Thymus (tissue), 14 donors: ENCODE results near the gene LRP10. TPM values are rescaled to one million over a fixed set of nuclear protein-coding genes. Genes with fewer than 3 reads are reported as not detected.
"Not testable (repeated sequence)": the region's sequence is repeated elsewhere in the genome, so short reads cannot be mapped to it uniquely, and the experiment has no call there.

Source experiments
- DNase-seq, 9 donors: peaks; one replicate each; pipeline ENCODE4 v3.0.0-alpha.2; 2013; ENCODE audit warnings: low spot score in 9 of 9, low read depth in 6 of 9, missing footprints in 1 of 9
- H3K27ac ChIP-seq, 2 donors: one replicate each; pipeline ENCODE4 v1.5.1; 2013; ENCODE audit warnings: control low read depth in 1 of 2, low read depth in 1 of 2, low read length in 1 of 2, mild to moderate bottlenecking in 1 of 2, moderate library complexity in 1 of 2
- H3K27me3 ChIP-seq, 2 donors: one replicate each; pipeline ENCODE4 v1.5.1; 2013; ENCODE audit warnings: low read length in 1 of 2; ENCODE audit not compliant: control insufficient read depth in 2 of 2, insufficient read depth in 1 of 2
- H3K36me3 ChIP-seq, 2 donors: one replicate each; pipeline ENCODE4 v1.5.1; 2013; ENCODE audit warnings: low read length in 1 of 2, mild to moderate bottlenecking in 1 of 2, moderate library complexity in 1 of 2; ENCODE audit not compliant: control insufficient read depth in 2 of 2, insufficient read depth in 2 of 2
- H3K4me1 ChIP-seq, 2 donors: one replicate each; pipeline ENCODE4 v1.5.1; 2013; ENCODE audit warnings: low read length in 2 of 2; ENCODE audit not compliant: control insufficient read depth in 2 of 2, insufficient read depth in 2 of 2
- H3K4me3 ChIP-seq, 2 donors: one replicate each; pipeline ENCODE4 v1.5.1; 2013; ENCODE audit warnings: low read length in 2 of 2, control low read depth in 1 of 2, mild to moderate bottlenecking in 1 of 2
- H3K9me3 ChIP-seq, 2 donors: one replicate each; pipeline ENCODE4 v1.5.1; 2013; ENCODE audit warnings: low read length in 1 of 2, mild to moderate bottlenecking in 1 of 2; ENCODE audit not compliant: control insufficient read depth in 2 of 2, insufficient read depth in 1 of 2
- WGBS: extraction: QIAGEN DNeasy Blood & Tissue Kit; methylation state at CpG from one replicate; pipeline ENCODE4 v1.1.7; 2013; 5-methylcytosine and 5-hydroxymethylcytosine counted together
- long read RNA-seq, 10 donors: transcript quantifications; one replicate each; lab custom pipeline, GENCODE V29; 2026
- polyA plus RNA-seq: library from polyadenylated mRNA; stranded (reverse); fragments of 200-250 nt; gene quantifications from one replicate; pipeline ENCODE4 v1.2.3, GENCODE V29; 2013
- total RNA-seq: library from RNA; stranded (reverse); fragments of 120-200 nt; gene quantifications from one replicate; pipeline ENCODE4 v1.2.4, GENCODE V29; 2013
- donor health status: healthy.

LRP10 gene, protein sequence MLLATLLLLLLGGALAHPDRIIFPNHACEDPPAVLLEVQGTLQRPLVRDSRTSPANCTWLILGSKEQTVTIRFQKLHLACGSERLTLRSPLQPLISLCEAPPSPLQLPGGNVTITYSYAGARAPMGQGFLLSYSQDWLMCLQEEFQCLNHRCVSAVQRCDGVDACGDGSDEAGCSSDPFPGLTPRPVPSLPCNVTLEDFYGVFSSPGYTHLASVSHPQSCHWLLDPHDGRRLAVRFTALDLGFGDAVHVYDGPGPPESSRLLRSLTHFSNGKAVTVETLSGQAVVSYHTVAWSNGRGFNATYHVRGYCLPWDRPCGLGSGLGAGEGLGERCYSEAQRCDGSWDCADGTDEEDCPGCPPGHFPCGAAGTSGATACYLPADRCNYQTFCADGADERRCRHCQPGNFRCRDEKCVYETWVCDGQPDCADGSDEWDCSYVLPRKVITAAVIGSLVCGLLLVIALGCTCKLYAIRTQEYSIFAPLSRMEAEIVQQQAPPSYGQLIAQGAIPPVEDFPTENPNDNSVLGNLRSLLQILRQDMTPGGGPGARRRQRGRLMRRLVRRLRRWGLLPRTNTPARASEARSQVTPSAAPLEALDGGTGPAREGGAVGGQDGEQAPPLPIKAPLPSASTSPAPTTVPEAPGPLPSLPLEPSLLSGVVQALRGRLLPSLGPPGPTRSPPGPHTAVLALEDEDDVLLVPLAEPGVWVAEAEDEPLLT
- 11.4 TPM for total RNA-seq
- 18.6 TPM for polyA plus RNA-seq
- long read RNA-seq, donor 1, result 0 reads
- long read RNA-seq, donor 2, result 0 reads
- long read RNA-seq, donor 3, full-length matches to known transcripts, result 5 of 15 reads
- long read RNA-seq, donor 3, partial matches to known transcripts, result 10 of 15 reads
- long read RNA-seq, donor 3, other reads (novel, unspliced or antisense), result 0 of 15 reads
- long read RNA-seq, donor 4, full-length matches to known transcripts, result 5 of 21 reads
- long read RNA-seq, donor 4, partial matches to known transcripts, result 0 of 21 reads
- long read RNA-seq, donor 4, other reads (novel, unspliced or antisense), result 16 of 21 reads
- long read RNA-seq, donor 5, full-length matches to known transcripts, result 16 of 47 reads
- long read RNA-seq, donor 5, partial matches to known transcripts, result 31 of 47 reads
- long read RNA-seq, donor 5, other reads (novel, unspliced or antisense), result 0 of 47 reads
- long read RNA-seq, donor 6, full-length matches to known transcripts, result 10 of 10 reads
- long read RNA-seq, donor 6, partial matches to known transcripts, result 0 of 10 reads
- long read RNA-seq, donor 6, other reads (novel, unspliced or antisense), result 0 of 10 reads
- long read RNA-seq, donor 7, full-length matches to known transcripts, result 4 of 19 reads
- long read RNA-seq, donor 7, partial matches to known transcripts, result 15 of 19 reads
- long read RNA-seq, donor 7, other reads (novel, unspliced or antisense), result 0 of 19 reads
- long read RNA-seq, donor 8, full-length matches to known transcripts, result 6 of 11 reads
- long read RNA-seq, donor 8, partial matches to known transcripts, result 5 of 11 reads
- long read RNA-seq, donor 8, other reads (novel, unspliced or antisense), result 0 of 11 reads
- long read RNA-seq, donor 9, full-length matches to known transcripts, result 5 of 5 reads
- long read RNA-seq, donor 9, partial matches to known transcripts, result 0 of 5 reads
- long read RNA-seq, donor 9, other reads (novel, unspliced or antisense), result 0 of 5 reads
- long read RNA-seq, donor 10, full-length matches to known transcripts, result 3 of 8 reads
- long read RNA-seq, donor 10, partial matches to known transcripts, result 5 of 8 reads
- long read RNA-seq, donor 10, other reads (novel, unspliced or antisense), result 0 of 8 reads

DNA sequence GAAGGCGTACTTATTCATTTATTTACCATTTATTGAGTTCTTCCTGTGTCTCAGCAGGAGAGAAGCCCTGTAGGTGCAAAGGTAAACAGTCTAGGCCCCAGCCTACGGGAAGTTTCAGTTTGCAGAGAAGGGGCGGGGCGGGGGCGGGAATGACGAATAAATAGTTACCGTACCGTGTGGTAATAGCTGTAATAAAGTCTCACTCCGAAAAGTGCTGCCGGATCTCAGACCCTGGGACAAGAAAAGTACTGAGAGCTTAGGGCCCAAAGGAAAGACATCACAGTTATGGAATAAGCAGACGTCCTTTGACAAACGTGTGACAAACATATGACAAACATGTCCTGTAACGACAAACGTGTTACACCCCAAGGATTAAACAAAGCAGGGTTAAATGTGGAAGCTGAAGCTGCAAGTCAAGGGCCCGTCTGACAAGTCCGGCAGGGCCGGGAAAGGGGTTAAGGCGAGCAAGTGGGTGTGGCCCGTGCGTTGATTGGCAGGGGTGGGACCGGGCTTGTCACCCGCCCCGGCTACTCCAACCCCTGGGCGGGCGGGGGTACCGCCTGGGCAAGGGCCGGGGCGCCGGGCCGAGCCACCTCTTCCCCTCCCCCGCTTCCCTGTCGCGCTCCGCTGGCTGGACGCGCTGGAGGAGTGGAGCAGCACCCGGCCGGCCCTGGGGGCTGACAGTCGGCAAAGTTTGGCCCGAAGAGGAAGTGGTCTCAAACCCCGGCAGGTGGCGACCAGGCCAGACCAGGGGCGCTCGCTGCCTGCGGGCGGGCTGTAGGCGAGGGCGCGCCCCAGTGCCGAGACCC lies at the start of gene LRP10:
LRP10 (plus strand) TSS at position 517 of the 809 bp plus-strand sequence. CDS start 564 bp downstream, outside the sequence.
- 1% methylated on average over 50 of the region's 50 CpGs for WGBS
- no peaks in the 10 kb centered on the region for H3K27me3 ChIP-seq
- DNase-seq, result peak in 6 of 9 donors; percentile 64 to 88 (median 76)
- no peaks in the 10 kb centered on the region for H3K9me3 ChIP-seq
- peaks cover 5 to 14% of the 10 kb centered on the region in 2 donors for H3K4me1 ChIP-seq
- peaks cover 26 to 31% of the 10 kb centered on the region in 2 donors for H3K36me3 ChIP-seq
- H3K27ac ChIP-seq, result peak within 1 kb of the TSS; percentile 92 to 98
- H3K4me3 ChIP-seq, result peak within 1 kb of the TSS; percentile 68 to 88

DNA sequence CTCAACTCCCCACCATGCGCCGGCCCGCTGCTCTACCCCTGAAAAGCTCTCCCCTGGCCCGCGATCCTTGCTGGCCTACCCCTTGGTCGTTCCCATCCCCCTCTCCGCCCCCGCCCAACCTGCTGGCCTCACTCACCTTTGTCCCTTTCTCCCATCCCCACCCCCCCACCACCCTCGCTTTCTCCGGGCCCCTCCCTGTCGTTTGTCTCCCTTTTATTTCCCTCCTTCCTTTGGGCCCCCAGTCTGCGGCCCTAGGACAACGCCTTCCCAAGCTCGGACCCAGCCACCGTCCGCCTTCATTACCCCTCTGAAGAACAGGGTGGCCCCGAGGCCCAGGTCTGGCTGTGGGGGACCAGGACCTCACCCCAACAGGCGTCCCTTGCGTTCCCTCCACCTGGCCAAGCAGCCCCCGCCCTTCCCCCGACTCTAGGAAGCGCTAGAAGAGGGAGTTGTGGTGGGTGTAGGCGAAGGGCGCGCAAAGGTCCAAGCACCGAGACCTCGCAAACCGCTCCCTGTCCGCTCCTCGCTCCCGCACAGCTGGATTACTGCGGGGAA lies 49.4 kb upstream of the LRP10 start:
- H3K4me1 ChIP-seq, result peaks cover 5 to 45% of the 10 kb centered on the region in 2 donors
- peaks cover 3 to 47% of the 10 kb centered on the region in 2 donors for H3K27me3 ChIP-seq
- no peak for DNase-seq
- peak overlapping the region; percentile 37 to 51 for H3K4me3 ChIP-seq
- 73% methylated on average over 32 of the region's 32 CpGs for whole genome bisulfite sequencing
- no peaks in the 10 kb centered on the region for H3K9me3 ChIP-seq
- H3K27ac ChIP-seq, result peak overlapping the region; percentile 6 to 19
- no peaks in the 10 kb centered on the region for H3K36me3 ChIP-seq

DNA sequence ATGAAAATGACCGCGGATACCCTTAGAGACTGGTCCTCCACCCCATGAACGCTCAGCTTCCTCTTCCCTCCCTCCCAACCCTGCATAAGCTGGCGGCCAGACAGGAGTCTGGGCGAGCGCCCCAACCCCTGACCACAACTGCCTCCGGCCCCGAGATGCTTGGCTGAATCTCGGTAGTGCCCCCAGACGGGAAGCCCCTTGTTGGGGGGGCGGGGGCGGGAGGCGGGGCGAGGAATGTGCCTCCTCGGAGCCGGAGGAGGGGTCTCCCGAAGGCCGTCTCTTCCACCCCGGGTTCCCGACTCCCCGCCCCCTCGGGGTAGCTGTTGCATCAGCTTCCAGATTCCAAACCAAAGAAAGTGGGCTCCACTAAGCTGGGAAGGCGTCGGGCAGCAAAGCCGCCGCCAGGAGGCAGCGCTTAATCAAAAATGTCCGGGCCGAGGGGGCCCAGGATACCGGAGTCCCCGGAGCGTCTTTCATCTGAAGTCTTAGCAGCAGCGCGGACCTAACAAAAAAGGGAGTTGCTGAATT lies 48.9 kb upstream of the LRP10 start:
- H3K4me3 ChIP-seq, result peak overlapping the region; percentile 37 to 51
- peaks cover 3 to 47% of the 10 kb centered on the region in 2 donors for H3K27me3 ChIP-seq
- no peaks in the 10 kb centered on the region for H3K9me3 ChIP-seq
- DNase-seq, result peak in 5 of 9 donors; percentile 56 to 83 (median 71)
- H3K36me3 ChIP-seq, result no peaks in the 10 kb centered on the region
- 1% methylated on average over 34 of the region's 34 CpGs for WGBS
- peak overlapping the region; percentile 6 to 19 for H3K27ac ChIP-seq
- H3K4me1 ChIP-seq, result peaks cover 5 to 45% of the 10 kb centered on the region in 2 donors

DNA sequence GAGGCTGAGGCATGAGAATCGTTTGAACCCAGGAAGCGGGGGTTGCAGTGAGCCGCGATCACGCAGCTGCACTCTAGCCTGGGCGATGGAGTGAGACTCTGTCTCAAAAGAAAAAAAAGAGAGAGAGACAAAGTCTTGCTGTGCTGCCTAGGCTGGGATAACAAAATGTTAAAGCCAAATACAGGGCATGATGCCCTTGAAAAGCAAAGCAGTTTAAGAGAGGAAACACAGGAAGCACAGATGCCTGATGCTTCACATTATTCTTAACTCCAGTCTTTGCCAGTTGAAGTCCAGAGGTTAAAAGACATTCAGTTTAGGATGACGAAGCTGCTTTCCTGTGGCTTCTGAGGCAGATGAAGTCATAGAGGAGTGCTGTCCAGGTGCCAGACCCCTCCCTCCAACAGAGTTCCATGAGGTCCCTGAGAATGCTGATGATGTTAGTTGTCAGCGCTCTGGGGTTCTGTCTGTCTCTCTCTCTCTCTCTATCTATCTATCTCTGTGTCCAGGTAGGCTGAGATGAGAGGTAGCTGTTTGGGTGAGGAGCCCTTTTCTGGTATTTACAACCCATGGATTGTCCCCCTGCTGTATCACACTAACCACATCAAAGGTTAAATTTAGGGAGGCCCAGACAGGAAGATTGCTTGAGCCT lies 46.7 kb upstream of the LRP10 start:
- Histone ChIP-seq H3K4me3 (no peak overlapping the region), H3K27me3 (peaks cover 3 to 34% of the 10 kb centered on the region in 2 donors), H3K9me3 (no peaks in the 10 kb centered on the region), H3K27ac (peak overlapping the region; percentile 57 to 81), H3K36me3 (no peaks in the 10 kb centered on the region), H3K4me1 (peaks cover 9 to 40% of the 10 kb centered on the region in 2 donors)
- peak in 4 of 9 donors; percentile 50 to 77 (median 58) for DNase-seq
- 12% methylated on average over 8 of the region's 8 CpGs for WGBS

DNA sequence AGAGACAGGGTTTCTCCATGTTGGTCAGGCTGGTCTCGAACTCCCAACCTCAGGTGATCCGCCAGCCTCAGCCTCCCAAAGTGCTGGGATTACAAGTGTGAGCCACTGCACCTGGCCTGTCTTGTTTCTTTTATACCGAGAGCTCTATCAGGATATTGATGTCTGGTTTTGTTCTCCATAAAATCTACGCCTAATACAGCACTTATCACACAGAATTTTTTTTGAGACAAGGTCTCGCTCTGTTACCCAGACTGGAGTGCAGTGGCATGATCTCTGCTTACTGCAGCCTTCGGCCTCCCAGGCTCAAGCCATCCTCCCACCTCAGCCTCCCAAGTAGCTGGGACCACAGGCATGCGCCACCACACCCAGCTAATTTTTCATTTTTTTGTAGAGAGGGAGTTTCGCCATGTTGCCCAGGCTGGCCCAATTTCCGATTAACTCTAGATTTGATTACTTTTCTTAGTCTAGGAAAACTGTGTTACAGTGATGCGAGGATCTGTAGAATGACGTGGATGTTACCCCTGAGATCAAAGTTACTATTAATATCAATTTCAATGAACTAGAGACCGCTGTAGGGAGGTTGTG lies 42.4 kb upstream of the LRP10 start:
- WGBS, result 89% methylated on average over 12 of the region's 12 CpGs
- peak overlapping the region; percentile 84 to 93 for H3K27ac ChIP-seq
- H3K9me3 ChIP-seq, H3K27me3 ChIP-seq, DNase-seq: not testable (repeated sequence)
- peaks cover 9 to 22% of the 10 kb centered on the region in 2 donors for H3K36me3 ChIP-seq
- peaks cover 13 to 30% of the 10 kb centered on the region in 2 donors for H3K4me1 ChIP-seq
- peak overlapping the region; percentile 84 to 89 for H3K4me3 ChIP-seq

DNA sequence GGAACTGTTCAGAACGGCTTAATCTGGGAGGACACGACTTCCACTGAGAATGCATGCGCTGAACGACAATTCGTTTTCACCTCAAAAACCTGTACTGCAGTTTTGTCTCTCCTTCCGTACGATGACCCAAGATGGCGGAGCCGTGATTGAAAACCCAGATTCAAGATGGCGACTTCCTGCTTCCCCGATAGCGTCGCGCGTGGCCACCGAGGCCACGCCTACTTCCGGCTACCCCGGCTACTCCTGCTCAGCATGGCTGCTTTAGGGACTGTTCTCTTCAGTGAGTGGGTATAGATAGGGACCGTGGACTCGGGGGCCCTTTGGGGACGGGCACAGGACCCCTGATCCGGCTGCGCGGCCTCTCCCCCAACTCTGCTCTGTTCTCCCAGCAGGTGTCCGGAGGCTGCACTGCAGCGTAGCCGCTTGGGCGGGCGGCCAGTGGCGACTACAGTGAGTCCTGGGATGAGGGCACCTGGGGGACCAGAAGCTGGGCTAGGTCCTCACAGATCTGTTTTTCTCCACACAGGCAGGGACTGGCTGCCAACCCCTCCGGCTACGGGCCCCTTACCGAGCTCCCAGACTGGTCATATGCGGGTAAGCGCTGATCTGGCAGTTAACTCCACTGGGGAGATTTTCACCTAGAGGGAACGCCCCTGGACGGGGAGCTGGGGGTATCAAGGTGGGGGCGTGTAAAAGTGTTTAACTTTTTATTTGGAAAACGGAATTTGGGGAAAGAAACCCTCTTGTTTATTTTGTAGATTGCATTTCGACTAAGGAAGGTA lies 41.7 kb upstream of the LRP10 start, which contains the start of gene MRPL52:
MRPL52 (plus strand) TSS at position 227 of the 782 bp plus-strand sequence; CDS start at position 253, 26 bp downstream.
- Histone ChIP-seq H3K36me3 (peaks cover 14 to 29% of the 10 kb centered on the region in 2 donors), H3K4me3 (peak within 1 kb of the TSS; percentile 84 to 89), H3K9me3 (no peaks in the 10 kb centered on the region), H3K27ac (peak within 1 kb of the TSS; percentile 84 to 93), H3K27me3 (no peaks in the 10 kb centered on the region), H3K4me1 (peaks cover 13 to 24% of the 10 kb centered on the region in 2 donors)
- under 1% methylated on average over 41 of the region's 41 CpGs for WGBS
- DNase-seq, result peak; percentile 86 to 97 (median 90)
